K562 (cell line): ENCODE data around the gene AKR1C4. TPM values are rescaled to one million over a fixed set of nuclear protein-coding genes. Genes with fewer than 3 reads are reported as not detected.

ENCODE experiments used
- ATAC-seq: fragments of 200-7000 bp; cut with Tn5 transposase; 3 replicates; pipeline ENCODE4 v1.9.1; 2020; ENCODE audit warnings: moderate library complexity
- BruUV-seq: library from RNA; stranded (reverse); fragments of 400-500 nt; replicated peaks from 2 replicates; lab custom pipeline; 2021; lab: Mats Ljungman, UMichigan
- CTCF ChIA-PET: fragments of 300-600 bp; formaldehyde crosslinking; extraction: SDS; loops from one replicate; lab custom pipeline; 2021; ENCODE audit warnings: low intra/inter-chr PET ratio; lab: Yijun Ruan, JAX
- POLR2A ChIA-PET: fragments of 300-600, 350-650 bp; sonication (Branson Sonifier 250); formaldehyde crosslinking; extraction: SDS; loops from one replicate; lab custom pipeline; 2021; ENCODE audit warnings: antibody characterized with exemption, inconsistent platforms; lab: Yijun Ruan, JAX
- DNase-seq, 4 experiments: peaks; one replicate each; pipeline versions ENCODE4 v3.0.0 to v3.0.0-alpha.2; 2011 to 2018; ENCODE audit warnings: low spot score in 3 of 4, mixed read lengths in 3 of 4; ENCODE audit errors: extremely low read depth in 1 of 4
- FAIRE-seq: peaks from 2 replicates; lab custom pipeline; 2011; peaks lifted over from hg19 to GRCh38; lab: Jason Lieb, UNC
- H2AFZ ChIP-seq: 2 replicates; pipeline ENCODE4 v1.6.0; 2011; ENCODE audit warnings: low read depth, low read length, control low read depth, inconsistent platforms
- H3K27ac ChIP-seq: fragments of 200-600 bp; 3 replicates; pipeline ENCODE4 v1.8.0; 2011; ENCODE audit warnings: low read depth, mild to moderate bottlenecking, control low read depth, inconsistent platforms, low read length, moderate library complexity, mixed read lengths; ENCODE audit errors: extremely low read depth
- H3K27me3 ChIP-seq, 2 experiments: fragments of 300-600 bp in 1 of 2; 2 replicates in 1 of 2; 3 replicates in 1 of 2; pipeline versions ENCODE4 v1.6.0 to v1.8.0; 2011; ENCODE audit warnings: inconsistent platforms in 2 of 2, low read length in 2 of 2, mild to moderate bottlenecking in 1 of 2, mixed read lengths in 1 of 2, moderate library complexity in 1 of 2; ENCODE audit not compliant: control insufficient read depth in 2 of 2, insufficient read depth in 2 of 2
- H3K36me3 ChIP-seq: fragments of 300-600 bp; 3 replicates; pipeline ENCODE4 v1.8.0; 2011; ENCODE audit warnings: mild to moderate bottlenecking, low read length, inconsistent platforms; ENCODE audit not compliant: control insufficient read depth, insufficient read depth
- H3K4me1 ChIP-seq, 2 experiments: fragments of 200-600 bp in 1 of 2; replicated peaks in 1 of 2; 2 replicates in 1 of 2; 3 replicates in 1 of 2; pipeline versions ENCODE4 v1.5.1 to v1.8.0; 2011; ENCODE audit warnings: inconsistent platforms in 2 of 2, low read length in 2 of 2, mild to moderate bottlenecking in 1 of 2, mixed read lengths in 1 of 2, moderate library complexity in 1 of 2; ENCODE audit not compliant: control insufficient read depth in 2 of 2, insufficient read depth in 2 of 2
- H3K4me2 ChIP-seq: 2 replicates; pipeline ENCODE4 v1.6.1; 2011; ENCODE audit warnings: low read length, control low read depth, inconsistent platforms, mixed read lengths; ENCODE audit not compliant: insufficient read depth
- H3K4me3 ChIP-seq: fragments of 200-600 bp; sonication (generic), shearing (Covaris generic); 2 replicates; pipeline ENCODE4 v1.5.1; 2016; ENCODE audit warnings: control low read depth, inconsistent platforms
- H3K79me2 ChIP-seq: fragments of 200-600 bp; 3 replicates; pipeline ENCODE4 v1.8.0; 2011; ENCODE audit warnings: low read length, inconsistent platforms; ENCODE audit not compliant: control insufficient read depth, insufficient read depth
- H3K9ac ChIP-seq, 2 experiments: 2 replicates each; pipeline versions ENCODE4 v1.6.0 to v1.6.1; 2011; ENCODE audit warnings: low read depth in 2 of 2, low read length in 2 of 2, control low read depth in 1 of 2, inconsistent platforms in 1 of 2, mild to moderate bottlenecking in 1 of 2, mixed read lengths in 1 of 2; ENCODE audit not compliant: insufficient read depth in 1 of 2
- H3K9me1 ChIP-seq: one replicate; pipeline ENCODE4 v1.6.0; 2011; ENCODE audit warnings: inconsistent platforms, mild to moderate bottlenecking, low read length, moderate library complexity; ENCODE audit not compliant: control insufficient read depth, insufficient read depth
- H3K9me3 ChIP-seq: replicated peaks from 2 replicates; pipeline ENCODE4 v1.5.1; 2011; ENCODE audit warnings: low read depth, low read length, inconsistent platforms; ENCODE audit not compliant: control insufficient read depth, insufficient read depth
- H4K20me1 ChIP-seq: replicated peaks from 2 replicates; pipeline ENCODE4 v1.6.1; 2011; ENCODE audit warnings: low read length, inconsistent platforms, mixed read lengths; ENCODE audit not compliant: control insufficient read depth, insufficient read depth
- CBX1 ChIP-seq: sonication (generic); IDR thresholded peaks from 2 replicates; pipeline ENCODE4 v1.6.1; 2016; ENCODE audit warnings: antibody characterized with exemption, low read depth, mild to moderate bottlenecking
- CBX5 ChIP-seq: IDR thresholded peaks from 2 replicates; pipeline ENCODE4 v1.6.1; 2014; ENCODE audit warnings: low read depth, borderline replicate concordance
- EHMT2 ChIP-seq: fragments of 450-650 bp; IDR thresholded peaks from 2 replicates; pipeline ENCODE4 v1.6.1; 2018; ENCODE audit warnings: antibody characterized with exemption
- ESRRA ChIP-seq: fragments of 450-650 bp; IDR thresholded peaks from 2 replicates; pipeline ENCODE4 v1.6.1; 2014; ENCODE audit warnings: low read depth, mild to moderate bottlenecking, moderate library complexity, borderline replicate concordance
- HLTF ChIP-seq: fragments of 450-650 bp; IDR thresholded peaks from 2 replicates; pipeline ENCODE4 v1.6.1; 2016
- HMG20A ChIP-seq: fragments of 450-650 bp; formaldehyde crosslinking; conservative IDR thresholded peaks from 2 replicates; pipeline ENCODE4 v1.4.0; 2020; ENCODE audit warnings: mild to moderate bottlenecking, mixed read lengths
- JUN ChIP-seq, 2 experiments: sonication (generic) in 1 of 2; formaldehyde crosslinking in 1 of 2; IDR thresholded peaks; 2 replicates each; pipeline versions ENCODE4 v1.6.1 to v1.8.0; 2012 to 2022; ENCODE audit warnings: borderline replicate concordance in 2 of 2, mild to moderate bottlenecking in 2 of 2, improper control_type of control experiment in 1 of 2, low read depth in 1 of 2, low read length in 1 of 2, missing genetic modification reagents in 1 of 2
- MCM2 ChIP-seq: fragments of 450-650 bp; IDR thresholded peaks from 2 replicates; pipeline ENCODE4 v1.6.1; 2017; ENCODE audit warnings: low read depth, mild to moderate bottlenecking
- MTA3 ChIP-seq: fragments of 450-650 bp; formaldehyde crosslinking; IDR thresholded peaks from 2 replicates; pipeline ENCODE4 v1.6.1; 2017; ENCODE audit warnings: mild to moderate bottlenecking, borderline replicate concordance
- MYNN ChIP-seq, 2 experiments: sonication (generic); formaldehyde crosslinking in 1 of 2; IDR thresholded peaks; 2 replicates each; pipeline versions ENCODE4 v1.5.0 to v1.6.1; 2016 to 2020; ENCODE audit warnings: antibody characterized with exemption in 1 of 2, missing genetic modification reagents in 1 of 2
- RAD21 ChIP-seq, 2 experiments: fragments of 250-450 bp in 1 of 2; fragments of 450-650 bp in 1 of 2; sonication (Bioruptor Pico) in 1 of 2; formaldehyde crosslinking in 1 of 2; IDR thresholded peaks in 1 of 2; conservative IDR thresholded peaks in 1 of 2; 2 replicates each; pipeline versions ENCODE4 v1.4.0 to v1.8.0; 2020 to 2022; ENCODE audit warnings: mild to moderate bottlenecking in 2 of 2, moderate library complexity in 1 of 2
- RCOR1 ChIP-seq, 2 experiments: IDR thresholded peaks; 2 replicates each; pipeline ENCODE4 v1.6.1; 2012; ENCODE audit warnings: low read depth in 2 of 2, low read length in 2 of 2, borderline replicate concordance in 1 of 2, improper control_type of control experiment in 1 of 2
- TRIM28 ChIP-seq: fragments of 450-650 bp; IDR thresholded peaks from 2 replicates; pipeline ENCODE4 v1.6.1; 2017
- ZEB2 ChIP-seq: fragments of 450-650 bp; IDR thresholded peaks from 2 replicates; pipeline ENCODE4 v1.6.1; 2016
- ZFP36 ChIP-seq: fragments of 150-350 bp; IDR thresholded peaks from 2 replicates; pipeline ENCODE4 v1.6.1; 2018; ENCODE audit warnings: low read length, low read depth; ENCODE audit not compliant: partially characterized antibody
- ZNF324 ChIP-seq: fragments of 250-450 bp; sonication (Bioruptor Pico); IDR thresholded peaks from 2 replicates; pipeline ENCODE4 v1.4.0; 2020; ENCODE audit warnings: mild to moderate bottlenecking
- WGBS: fragments of 100-300 bp; shearing (Covaris generic); methylation state at CpG from one replicate; pipeline ENCODE4 v1.1.6; 2016; ENCODE audit warnings: low coverage, mixed read lengths; ENCODE audit not compliant: insufficient coverage; ENCODE audit errors: missing lambda C conversion rate; 5-methylcytosine and 5-hydroxymethylcytosine counted together
- in situ Hi-C: fragments of 300-500 bp; cut with MboI; formaldehyde crosslinking; loops from 4 replicates; pipeline ENCODE4 v1.15.0; 2018; ENCODE audit warnings: inconsistent platforms, mixed read lengths
- intact Hi-C: fragments of 100-400 bp; cut with micrococcal nuclease; formaldehyde crosslinking; loops from 2 replicates; pipeline ENCODE4 v1.14.2; 2022
- polyA plus RNA-seq, 8 experiments: library from polyadenylated mRNA; depleted of rRNA in 4 of 8; stranded (reverse) in 5 of 8; unstranded in 3 of 8; fragments of >200 nt; fragmentation: Nextera tagmentation in 2 of 8; fragmentation: Illumina TruSeq in 1 of 8; extraction: Ambion mirVana in 2 of 8; extraction: Trizol in 1 of 8; gene quantifications; 2 replicates each; pipeline versions ENCODE4 v1.2.1 to v1.2.3, GENCODE V29; 2011 to 2014; ENCODE audit warnings: inconsistent platforms in 1 of 8, missing spikeins in 1 of 8
- total RNA-seq, 7 experiments: library from RNA; depleted of rRNA in 6 of 7; stranded (reverse); fragments of >200 nt in 6 of 7; fragmentation: Illumina TruSeq in 2 of 7; extraction: Trizol in 2 of 7; gene quantifications; 2 replicates each; pipeline versions ENCODE4 v1.2.1 to v1.2.3, GENCODE V29; 2011 to 2021; ENCODE audit warnings: low replicate concordance in 1 of 7
- TF ChIP-seq, protein P1 (sequence below), 2 experiments: fragments of 450-650 bp; IDR thresholded peaks; 2 replicates each; pipeline ENCODE4 v1.6.1; 2016
- TF ChIP-seq, protein P2 (sequence below): fragments of 150-350 bp; IDR thresholded peaks from 2 replicates; pipeline ENCODE4 v1.6.1; 2014; ENCODE audit warnings: low read depth, mild to moderate bottlenecking, low read length, borderline replicate concordance

Gene AKR1C4
- total and polyA plus RNA-seq, 9 of the 15 experiments (the other 6 are each of a cell fraction or from before 2014, with no cell fraction given): 0.13 TPM; not detected in 8

DNA sequence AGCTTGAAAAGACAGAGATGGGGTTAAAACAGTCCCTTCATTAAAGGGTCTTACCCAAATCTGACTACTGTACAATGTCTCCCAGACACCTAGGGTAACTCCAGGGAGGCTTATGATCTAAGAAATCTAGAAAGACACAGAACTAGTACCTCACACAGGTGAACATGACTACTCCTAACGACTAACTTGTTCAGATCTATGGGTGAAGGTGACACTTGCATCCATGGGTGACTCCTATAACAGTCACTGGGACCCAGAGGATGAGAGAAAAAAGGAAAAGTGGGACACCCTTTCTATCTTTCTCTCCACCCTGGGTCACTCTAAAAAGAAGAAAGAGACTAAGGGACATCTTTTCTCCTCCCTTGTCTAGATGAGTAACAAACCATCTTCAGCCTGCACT, 30.9 kb upstream of the AKR1C4 start:
- FAIRE-seq: no peak
- Histone ChIP-seq H4K20me1 (no peaks in the 10 kb centered on the region), H3K27me3 (no peaks in the 10 kb centered on the region), H3K4me2 (no peak overlapping the region), H3K9me3 (peaks cover 13% of the 10 kb centered on the region; the same call in 1 of the 2 replicates), H3K36me3 (no peaks in the 10 kb centered on the region), H3K9ac (no peak overlapping the region), H3K4me3 (no peak overlapping the region), H3K4me1 (no peaks in the 10 kb centered on the region), H2AFZ (no peak overlapping the region), H3K27ac (no peak overlapping the region), H3K9me1 (no peaks in the 10 kb centered on the region), H3K79me2 (no peaks in the 10 kb centered on the region)
- in situ Hi-C loops: no loop called here
- no TSS peak for BruUV-seq
- ChIA-PET CTCF (no interaction called here), POLR2A (no interaction called here)
- peak; percentile 18 to 38 (median 22) for DNase-seq
- ATAC-seq: no peak
- WGBS: 0% methylated on average over 1 of the region's 1 CpG
- intact Hi-C loops: loop anchor here (2.0 kb wide), 1 partner anchor 17 kb away; no protein-coding TSS in a partner anchor
- TF ChIP-seq, protein P1, sequence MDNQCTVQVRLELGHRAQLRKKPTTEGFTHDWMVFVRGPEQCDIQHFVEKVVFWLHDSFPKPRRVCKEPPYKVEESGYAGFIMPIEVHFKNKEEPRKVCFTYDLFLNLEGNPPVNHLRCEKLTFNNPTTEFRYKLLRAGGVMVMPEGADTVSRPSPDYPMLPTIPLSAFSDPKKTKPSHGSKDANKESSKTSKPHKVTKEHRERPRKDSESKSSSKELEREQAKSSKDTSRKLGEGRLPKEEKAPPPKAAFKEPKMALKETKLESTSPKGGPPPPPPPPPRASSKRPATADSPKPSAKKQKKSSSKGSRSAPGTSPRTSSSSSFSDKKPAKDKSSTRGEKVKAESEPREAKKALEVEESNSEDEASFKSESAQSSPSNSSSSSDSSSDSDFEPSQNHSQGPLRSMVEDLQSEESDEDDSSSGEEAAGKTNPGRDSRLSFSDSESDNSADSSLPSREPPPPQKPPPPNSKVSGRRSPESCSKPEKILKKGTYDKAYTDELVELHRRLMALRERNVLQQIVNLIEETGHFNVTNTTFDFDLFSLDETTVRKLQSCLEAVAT (IDR thresholded peaks at IDR 0.05): 0 out of 4 replicates have a peak, but pooled peaks of 1 of the 2 experiments have one; percentile 20
- TF ChIP-seq JUN (IDR thresholded peaks at IDR 0.05; ENCODE audit: borderline replicate concordance, low read depth, low read length): peak; percentile 62; the same call in 1 of the 2 replicates
- TF ChIP-seq JUN (CRISPR knock-in tag; IDR thresholded peaks at IDR 0.05; ENCODE audit: borderline replicate concordance): no peak
- peak; percentile 64; the same call in 1 of the 2 replicates for TF ChIP-seq ZEB2
- no peak for TF ChIP-seq HMG20A (CRISPR knock-in tag)
- no peak for TF ChIP-seq ZNF324 (CRISPR knock-in tag)
- peak; percentile 99 for TF ChIP-seq TRIM28
- 0 out of 2 replicates have a peak, but pooled peaks have one; percentile 18 for TF ChIP-seq MYNN (IDR thresholded peaks at IDR 0.05)
- no peak for TF ChIP-seq MYNN (CRISPR knock-in tag; IDR thresholded peaks at IDR 0.05)
- TF ChIP-seq RCOR1 (IDR thresholded peaks at IDR 0.05; ENCODE audit: borderline replicate concordance in 1 of 2, low read depth in 2 of 2, low read length in 2 of 2): peak in 1 of 2 experiments; percentile 36; a peak in 1 of 4 replicates
- peak; percentile 93; the same call in 1 of the 2 replicates for TF ChIP-seq HLTF
- peak in 1 of 2 experiments; percentile 30; a peak in 2 of 4 replicates for TF ChIP-seq RAD21 (CRISPR knock-in tag; conservative IDR thresholded peaks at IDR 0.05 in 1 of 2, IDR thresholded peaks at IDR 0.05 in 1 of 2)
- peak; percentile 99 for TF ChIP-seq CBX1
- TF ChIP-seq, protein P2, sequence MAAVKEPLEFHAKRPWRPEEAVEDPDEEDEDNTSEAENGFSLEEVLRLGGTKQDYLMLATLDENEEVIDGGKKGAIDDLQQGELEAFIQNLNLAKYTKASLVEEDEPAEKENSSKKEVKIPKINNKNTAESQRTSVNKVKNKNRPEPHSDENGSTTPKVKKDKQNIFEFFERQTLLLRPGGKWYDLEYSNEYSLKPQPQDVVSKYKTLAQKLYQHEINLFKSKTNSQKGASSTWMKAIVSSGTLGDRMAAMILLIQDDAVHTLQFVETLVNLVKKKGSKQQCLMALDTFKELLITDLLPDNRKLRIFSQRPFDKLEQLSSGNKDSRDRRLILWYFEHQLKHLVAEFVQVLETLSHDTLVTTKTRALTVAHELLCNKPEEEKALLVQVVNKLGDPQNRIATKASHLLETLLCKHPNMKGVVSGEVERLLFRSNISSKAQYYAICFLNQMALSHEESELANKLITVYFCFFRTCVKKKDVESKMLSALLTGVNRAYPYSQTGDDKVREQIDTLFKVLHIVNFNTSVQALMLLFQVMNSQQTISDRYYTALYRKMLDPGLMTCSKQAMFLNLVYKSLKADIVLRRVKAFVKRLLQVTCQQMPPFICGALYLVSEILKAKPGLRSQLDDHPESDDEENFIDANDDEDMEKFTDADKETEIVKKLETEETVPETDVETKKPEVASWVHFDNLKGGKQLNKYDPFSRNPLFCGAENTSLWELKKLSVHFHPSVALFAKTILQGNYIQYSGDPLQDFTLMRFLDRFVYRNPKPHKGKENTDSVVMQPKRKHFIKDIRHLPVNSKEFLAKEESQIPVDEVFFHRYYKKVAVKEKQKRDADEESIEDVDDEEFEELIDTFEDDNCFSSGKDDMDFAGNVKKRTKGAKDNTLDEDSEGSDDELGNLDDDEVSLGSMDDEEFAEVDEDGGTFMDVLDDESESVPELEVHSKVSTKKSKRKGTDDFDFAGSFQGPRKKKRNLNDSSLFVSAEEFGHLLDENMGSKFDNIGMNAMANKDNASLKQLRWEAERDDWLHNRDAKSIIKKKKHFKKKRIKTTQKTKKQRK: peak; percentile 72; the same call in 1 of the 2 replicates
- peak; percentile 84 for TF ChIP-seq ZFP36
- no peak for TF ChIP-seq ESRRA
- peak; percentile 100 for TF ChIP-seq CBX5
- TF ChIP-seq EHMT2: 0 out of 2 replicates have a peak, but pooled peaks have one; percentile 61
- TF ChIP-seq MCM2: no peak
- TF ChIP-seq MTA3: peak; percentile 79; the same call in 1 of the 2 replicates
